Measurements from ENCODE around the gene TRPV2.

Gene TRPV2

DNA sequence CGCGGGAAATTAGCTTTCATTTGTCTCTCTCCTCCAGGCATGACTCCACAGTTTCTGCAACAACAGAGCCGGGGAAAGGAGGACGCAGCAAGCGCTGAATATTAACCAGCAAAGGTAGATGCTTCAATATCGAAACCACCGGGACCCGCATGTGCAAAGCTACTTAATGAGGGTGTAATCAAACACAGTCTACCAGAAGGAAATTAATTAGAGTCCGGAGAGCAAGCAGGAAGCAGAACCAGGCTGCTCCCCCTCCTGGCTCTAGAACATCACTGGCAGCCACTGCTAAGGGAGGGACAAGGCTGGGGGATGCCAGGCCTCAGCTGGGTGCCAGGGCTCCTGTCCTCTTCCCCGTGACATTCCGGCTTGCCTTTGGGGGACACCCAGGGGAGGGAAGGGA lies 54.9 kb downstream of the TRPV2 start:
- no peak overlapping the region for H3K27ac ChIP-seq
- TF ChIP-seq ZFX (IDR thresholded peaks at IDR 0.05), result no peak
- TF ChIP-seq, protein P1, sequence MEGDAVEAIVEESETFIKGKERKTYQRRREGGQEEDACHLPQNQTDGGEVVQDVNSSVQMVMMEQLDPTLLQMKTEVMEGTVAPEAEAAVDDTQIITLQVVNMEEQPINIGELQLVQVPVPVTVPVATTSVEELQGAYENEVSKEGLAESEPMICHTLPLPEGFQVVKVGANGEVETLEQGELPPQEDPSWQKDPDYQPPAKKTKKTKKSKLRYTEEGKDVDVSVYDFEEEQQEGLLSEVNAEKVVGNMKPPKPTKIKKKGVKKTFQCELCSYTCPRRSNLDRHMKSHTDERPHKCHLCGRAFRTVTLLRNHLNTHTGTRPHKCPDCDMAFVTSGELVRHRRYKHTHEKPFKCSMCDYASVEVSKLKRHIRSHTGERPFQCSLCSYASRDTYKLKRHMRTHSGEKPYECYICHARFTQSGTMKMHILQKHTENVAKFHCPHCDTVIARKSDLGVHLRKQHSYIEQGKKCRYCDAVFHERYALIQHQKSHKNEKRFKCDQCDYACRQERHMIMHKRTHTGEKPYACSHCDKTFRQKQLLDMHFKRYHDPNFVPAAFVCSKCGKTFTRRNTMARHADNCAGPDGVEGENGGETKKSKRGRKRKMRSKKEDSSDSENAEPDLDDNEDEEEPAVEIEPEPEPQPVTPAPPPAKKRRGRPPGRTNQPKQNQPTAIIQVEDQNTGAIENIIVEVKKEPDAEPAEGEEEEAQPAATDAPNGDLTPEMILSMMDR (conservative IDR thresholded peaks at IDR 0.05), result no peak

DNA sequence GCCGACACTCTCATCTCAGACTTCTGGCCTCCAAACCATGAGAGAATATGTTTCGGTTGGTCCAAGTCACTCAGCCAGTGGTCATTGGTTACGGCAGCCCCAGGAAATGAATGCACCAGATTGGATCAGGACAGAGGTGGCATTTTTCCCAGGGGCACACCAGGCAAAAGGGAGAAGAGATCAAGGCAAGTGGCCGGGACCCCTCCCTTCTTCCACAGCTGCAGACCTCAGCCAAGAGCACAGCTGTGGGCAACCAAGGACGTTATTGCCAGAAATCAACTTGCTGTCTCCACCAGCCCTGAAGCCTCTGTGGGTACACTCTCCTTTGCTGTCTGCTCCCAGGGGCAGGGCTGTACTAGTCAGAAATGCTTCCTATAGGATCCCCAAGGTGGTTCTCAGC lies 55.9 kb downstream of the TRPV2 start:
- TF ChIP-seq, protein P1 (conservative IDR thresholded peaks at IDR 0.05), result no peak
- TF ChIP-seq ZFX (IDR thresholded peaks at IDR 0.05), result no peak
- H3K27ac ChIP-seq, result no peak overlapping the region

DNA sequence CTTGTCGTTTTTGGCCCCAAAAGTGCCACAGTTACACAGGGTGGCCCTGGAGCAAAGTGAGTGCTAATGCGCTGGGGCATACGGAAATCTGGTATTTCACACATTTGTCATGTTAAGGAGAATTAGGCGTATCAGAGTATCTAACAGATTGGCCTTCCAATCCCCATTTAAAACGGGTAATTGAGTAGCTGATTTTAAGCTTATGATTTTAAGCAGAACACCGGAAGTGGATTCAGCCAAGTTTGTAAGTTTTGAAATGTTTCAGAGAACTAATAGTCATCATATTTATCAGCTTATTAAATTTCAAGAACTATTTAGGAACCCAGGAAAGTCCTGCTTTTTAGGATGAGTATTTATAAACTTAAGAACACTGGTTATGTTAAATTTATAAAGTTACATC lies 57.2 kb downstream of the TRPV2 start:
- TF ChIP-seq, protein P1 (conservative IDR thresholded peaks at IDR 0.05), result no peak
- TF ChIP-seq ZFX (IDR thresholded peaks at IDR 0.05), result no peak
- no peak overlapping the region for H3K27ac ChIP-seq

DNA sequence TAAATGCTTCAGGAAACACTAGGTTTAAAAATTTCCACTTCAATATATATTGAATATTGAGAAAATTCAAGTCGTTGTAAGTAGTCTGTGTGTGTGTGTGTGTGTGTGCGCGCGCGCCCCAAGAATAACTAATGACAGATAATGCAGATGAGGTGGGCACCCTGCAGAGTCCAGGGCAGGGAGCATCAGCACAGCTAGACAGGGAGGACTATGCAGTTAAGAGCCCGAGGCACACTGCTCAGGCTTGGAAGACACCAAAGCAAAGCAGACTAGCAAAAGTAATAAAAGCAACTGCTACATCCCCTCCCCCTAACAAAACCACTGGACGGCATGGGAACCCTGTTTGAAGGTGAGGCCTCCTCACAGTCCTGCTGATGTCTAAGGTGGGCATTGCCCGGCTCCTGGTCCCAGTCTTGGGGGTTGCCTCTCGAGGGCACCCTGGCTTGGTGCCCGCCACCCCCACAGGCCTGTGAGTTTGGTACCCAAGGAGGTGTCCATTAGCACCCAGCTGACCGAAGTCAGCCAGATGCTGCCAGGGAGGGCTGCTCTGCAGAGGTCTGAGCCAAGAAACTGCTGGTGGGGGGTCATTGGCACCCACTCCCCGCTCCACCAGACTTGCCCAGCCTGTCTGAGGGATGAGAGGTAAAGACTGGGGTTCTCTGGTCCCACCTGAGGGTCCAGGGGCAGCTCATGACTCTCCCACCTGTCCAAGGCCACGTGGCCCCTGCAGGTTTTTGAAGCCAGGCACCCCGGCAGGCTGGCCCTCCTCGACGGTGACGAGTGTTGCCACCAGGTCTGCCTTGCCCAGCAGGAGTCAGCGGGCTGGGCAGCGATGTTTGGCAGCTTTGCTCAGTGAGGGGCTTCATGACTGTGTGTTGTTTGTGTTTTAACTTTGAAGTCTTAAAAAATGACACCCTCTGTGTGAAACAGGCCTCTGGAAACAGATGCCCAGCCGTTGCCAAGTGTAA lies 58.0 kb downstream of the TRPV2 start:
- TF ChIP-seq ZFX (IDR thresholded peaks at IDR 0.05), result no peak
- TF ChIP-seq, protein P1 (conservative IDR thresholded peaks at IDR 0.05), result no peak
- no peak overlapping the region for H3K27ac ChIP-seq

DNA sequence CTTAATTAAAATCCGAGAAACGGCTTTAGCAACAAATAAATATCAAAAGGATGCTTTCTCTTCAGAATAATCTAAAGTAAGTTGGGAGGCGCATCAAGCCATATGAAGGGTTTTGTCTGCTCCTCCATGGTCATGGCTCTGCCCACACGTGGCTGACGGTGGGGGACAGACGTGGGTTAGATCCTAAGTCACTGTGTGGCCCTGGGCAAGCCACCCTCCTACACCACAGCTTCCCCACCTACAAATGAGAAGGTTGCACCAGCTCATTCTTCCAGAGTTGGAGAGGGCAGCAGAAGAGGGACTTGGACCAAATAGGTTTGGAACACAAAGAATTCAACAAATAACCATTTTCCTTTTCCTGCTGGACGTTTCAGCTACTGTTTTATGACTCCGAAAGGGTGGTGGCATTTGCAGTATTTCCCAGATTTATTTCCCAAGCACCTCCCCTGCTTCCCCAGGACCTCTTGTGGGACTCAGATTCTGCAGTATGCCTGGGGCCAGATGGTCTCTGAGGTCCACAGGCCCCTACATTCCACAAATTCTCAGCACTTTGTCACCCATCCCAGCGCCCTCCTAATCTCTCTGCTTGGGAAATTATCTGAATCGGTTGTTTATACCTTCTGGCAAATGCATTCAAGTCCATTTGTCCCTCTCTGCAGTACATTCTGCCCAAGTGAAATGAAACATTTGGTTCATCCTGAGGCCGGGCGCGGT lies 58.8 kb downstream of the TRPV2 start:
- no peak overlapping the region for H3K27ac ChIP-seq
- TF ChIP-seq, protein P1 (conservative IDR thresholded peaks at IDR 0.05), result no peak

DNA sequence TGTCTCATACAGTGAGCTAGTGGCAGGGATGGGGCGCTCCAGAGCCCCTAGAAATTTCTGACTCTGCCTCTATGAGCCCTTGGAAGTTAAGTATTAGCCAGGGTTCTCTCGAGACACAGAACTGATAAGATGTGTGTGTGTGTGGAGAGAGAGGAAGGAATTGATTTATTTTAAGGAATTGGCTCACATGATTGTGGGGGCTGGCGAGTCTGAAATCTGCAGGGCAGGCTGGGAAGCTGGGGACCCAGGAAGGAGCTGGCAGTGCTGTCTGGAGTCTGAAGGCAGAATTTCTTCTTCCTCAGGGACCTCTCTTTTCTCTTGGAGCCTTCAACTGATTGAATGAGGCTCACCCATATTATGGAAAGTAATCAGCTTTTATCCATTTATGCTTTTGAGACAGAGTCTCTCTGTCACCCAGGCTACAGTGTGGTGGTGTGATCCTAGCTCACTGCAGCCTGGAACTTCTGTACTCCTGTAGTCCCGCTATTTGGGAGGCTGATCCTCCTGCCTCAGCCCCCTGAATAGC lies 59.9 kb downstream of the TRPV2 start:
- no peak for TF ChIP-seq ZFX (IDR thresholded peaks at IDR 0.05)
- TF ChIP-seq, protein P1 (conservative IDR thresholded peaks at IDR 0.05), result no peak
- H3K27ac ChIP-seq, result no peak overlapping the region

DNA sequence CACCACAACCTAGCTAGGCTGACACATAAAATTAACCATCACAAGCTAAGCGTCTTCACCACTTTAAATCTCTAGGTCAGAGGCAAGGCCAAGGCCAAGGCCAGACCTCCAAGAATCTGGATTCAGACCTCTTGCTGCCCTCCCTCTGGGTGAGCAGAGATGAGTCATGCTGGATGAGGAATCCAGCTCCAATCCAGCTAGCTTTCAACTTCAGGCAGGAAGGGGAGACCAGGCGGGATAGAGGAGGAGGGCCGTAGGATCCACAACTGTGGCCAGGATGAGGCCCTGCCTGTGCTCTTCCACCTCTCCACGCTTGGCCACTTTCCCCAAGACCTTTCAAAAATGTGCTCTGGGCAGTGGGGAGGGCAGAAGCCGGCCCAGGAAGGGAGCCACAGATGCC lies 61.9 kb downstream of the TRPV2 start:
- TF ChIP-seq, protein P1 (conservative IDR thresholded peaks at IDR 0.05), result no peak
- no peak for TF ChIP-seq ZFX (IDR thresholded peaks at IDR 0.05)
- no peak overlapping the region for H3K27ac ChIP-seq

Measured in C4-2B (cell line).